GM23338 (cell line): ENCODE measurements around the gene PCDHGA5.

Source experiments
- CREB1 ChIP-seq: fragments of 250-450 bp; sonication (Bioruptor Pico); IDR thresholded peaks from 2 replicates; pipeline ENCODE4 v1.5.0; 2020; ENCODE audit warnings: low read depth, mild to moderate bottlenecking, moderate library complexity
- CTCF ChIP-seq, 2 experiments: fragments of 200-600 bp in 1 of 2; sonication (generic) in 1 of 2; conservative IDR thresholded peaks; 2 replicates each; pipeline versions ENCODE4 v1.5.1 to v1.6.1; 2016 to 2017; ENCODE audit warnings: antibody characterized with exemption in 2 of 2, low read depth in 2 of 2, mild to moderate bottlenecking in 2 of 2, moderate library complexity in 1 of 2
- EZH2 ChIP-seq: fragments of 200-600 bp; sonication (generic); IDR thresholded peaks from one replicate; pipeline ENCODE4 v1.8.0; 2017; ENCODE audit warnings: antibody characterized with exemption, mild to moderate bottlenecking, low read depth; ENCODE audit not compliant: unreplicated experiment
- EZH2phosphoT487 ChIP-seq: fragments of 200-600 bp; sonication (generic); IDR thresholded peaks from one replicate; pipeline ENCODE4 v1.8.1; 2018; ENCODE audit warnings: antibody characterized with exemption; ENCODE audit not compliant: unreplicated experiment
- POLR2AphosphoS5 ChIP-seq: IDR thresholded peaks from 2 replicates; pipeline ENCODE4 v1.6.1; 2016; ENCODE audit warnings: antibody characterized with exemption, low read depth
- REST ChIP-seq: IDR thresholded peaks from one replicate; pipeline ENCODE4 v1.6.1; 2018; ENCODE audit warnings: antibody characterized with exemption; ENCODE audit not compliant: unreplicated experiment
- ZNF462 ChIP-seq: fragments of 250-450 bp; sonication (Bioruptor Pico); IDR thresholded peaks from 2 replicates; pipeline ENCODE4 v1.5.0; 2020; ENCODE audit warnings: mild to moderate bottlenecking, moderate library complexity

GRCh38 chr5:141366016-141366896 lies 2.3 kb downstream of the PCDHGA5 start:
- TF ChIP-seq CTCF (conservative IDR thresholded peaks at IDR 0.05; ENCODE audit: low read depth in 2 of 2) (no peak), EZH2 (no peak), POLR2AphosphoS5 (no peak), EZH2phosphoT487 (no peak), REST (no peak), ZNF462 (CRISPR knock-in tag) (no peak), CREB1 (no peak)
